Endothelial cell of umbilical vein (primary cell): ENCODE results near the gene ZNF672.

Experiments used
- POLR2AphosphoS5 ChIP-seq: IDR thresholded peaks from 2 replicates; pipeline ENCODE4 v1.6.1; 2012; ENCODE audit warnings: low read depth, mild to moderate bottlenecking, control low read depth, low read length, moderate library complexity; ENCODE audit not compliant: insufficient read depth
- TF ChIP-seq, protein P1 (sequence below), 2 donors: IDR thresholded peaks; 1 replicate in 1 of 2; 2 replicates in 1 of 2; pipeline ENCODE4 v1.5.1; 2011; ENCODE audit warnings: low read length in 2 of 2, mild to moderate bottlenecking in 2 of 2, moderate library complexity in 2 of 2, control low read depth in 1 of 2, inconsistent platforms in 1 of 2, low read depth in 1 of 2; ENCODE audit not compliant: insufficient read depth in 1 of 2; ENCODE audit errors: extremely low read depth in 1 of 2

DNA sequence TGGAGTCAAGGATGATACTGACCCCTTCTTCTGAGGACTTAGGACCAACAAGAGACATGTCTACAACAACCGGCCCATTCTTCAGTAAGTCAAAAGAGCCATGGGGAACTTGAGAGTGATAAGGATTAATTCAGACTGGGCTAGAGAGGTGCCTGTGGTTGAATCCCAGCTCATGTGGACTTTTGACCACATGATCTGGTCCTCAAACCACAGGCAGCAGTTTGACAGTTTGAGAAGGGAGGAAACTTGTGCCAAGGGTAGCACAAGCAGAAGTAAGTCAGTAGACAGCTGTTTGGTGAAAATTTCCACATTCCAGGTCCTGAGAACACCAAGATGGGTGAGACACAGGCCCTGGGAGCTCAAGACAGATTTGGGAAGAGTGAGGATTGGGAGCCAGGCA, 32.1 kb upstream of the ZNF672 start:
- TF ChIP-seq POLR2AphosphoS5, result no peak
- TF ChIP-seq, protein P1, sequence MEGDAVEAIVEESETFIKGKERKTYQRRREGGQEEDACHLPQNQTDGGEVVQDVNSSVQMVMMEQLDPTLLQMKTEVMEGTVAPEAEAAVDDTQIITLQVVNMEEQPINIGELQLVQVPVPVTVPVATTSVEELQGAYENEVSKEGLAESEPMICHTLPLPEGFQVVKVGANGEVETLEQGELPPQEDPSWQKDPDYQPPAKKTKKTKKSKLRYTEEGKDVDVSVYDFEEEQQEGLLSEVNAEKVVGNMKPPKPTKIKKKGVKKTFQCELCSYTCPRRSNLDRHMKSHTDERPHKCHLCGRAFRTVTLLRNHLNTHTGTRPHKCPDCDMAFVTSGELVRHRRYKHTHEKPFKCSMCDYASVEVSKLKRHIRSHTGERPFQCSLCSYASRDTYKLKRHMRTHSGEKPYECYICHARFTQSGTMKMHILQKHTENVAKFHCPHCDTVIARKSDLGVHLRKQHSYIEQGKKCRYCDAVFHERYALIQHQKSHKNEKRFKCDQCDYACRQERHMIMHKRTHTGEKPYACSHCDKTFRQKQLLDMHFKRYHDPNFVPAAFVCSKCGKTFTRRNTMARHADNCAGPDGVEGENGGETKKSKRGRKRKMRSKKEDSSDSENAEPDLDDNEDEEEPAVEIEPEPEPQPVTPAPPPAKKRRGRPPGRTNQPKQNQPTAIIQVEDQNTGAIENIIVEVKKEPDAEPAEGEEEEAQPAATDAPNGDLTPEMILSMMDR (IDR thresholded peaks at IDR 0.05; ENCODE audit: extremely low read depth in 1 of 2, insufficient read depth in 1 of 2, low read depth in 1 of 2, low read length in 2 of 2), result no peak
